Neural cell (in vitro differentiated cells): Measurements from ENCODE around the gene TADA1. TPM values are rescaled to one million over a fixed set of nuclear protein-coding genes. Genes with fewer than 3 reads are reported as not detected.

ENCODE experiments used
- H2AFZ ChIP-seq: fragments of 200-600, 300-800 bp; sonication (generic), shearing (Covaris generic); 2 replicates; pipeline ENCODE4 v1.6.0; 2014; ENCODE audit warnings: low read depth, mild to moderate bottlenecking, antibody characterized with exemption, low read length, moderate library complexity
- H3F3A ChIP-seq: fragments of 200-600 bp; shearing (Covaris generic); 2 replicates; pipeline ENCODE4 v1.6.1; 2016; ENCODE audit warnings: mild to moderate bottlenecking, moderate library complexity, mixed read lengths, antibody characterized with exemption, low read length; ENCODE audit not compliant: insufficient read depth, poor library complexity, severe bottlenecking
- H3K27ac ChIP-seq: fragments of 200-600, 300-800 bp; sonication (generic), shearing (Covaris generic); 2 replicates; pipeline ENCODE4 v1.5.1; 2014; ENCODE audit warnings: mild to moderate bottlenecking, low read length, moderate library complexity
- H3K27me3 ChIP-seq: fragments of 300-800, 200-600 bp; sonication (generic), shearing (Covaris generic); 2 replicates; pipeline ENCODE4 v1.6.0; 2014; ENCODE audit warnings: mild to moderate bottlenecking, low read depth, low read length, moderate library complexity; ENCODE audit not compliant: insufficient read depth
- H3K36me3 ChIP-seq: fragments of 300-800, 200-600 bp; sonication (generic), shearing (Covaris generic); 2 replicates; pipeline ENCODE4 v1.5.1; 2014; ENCODE audit warnings: mild to moderate bottlenecking, antibody characterized with exemption, low read length, moderate library complexity; ENCODE audit not compliant: insufficient read depth
- H3K4me2 ChIP-seq: fragments of 300-800, 200-600 bp; sonication (generic), shearing (Covaris generic); 2 replicates; pipeline ENCODE4 v1.6.0; 2014; ENCODE audit warnings: mild to moderate bottlenecking, low read length
- H3K4me3 ChIP-seq: fragments of 300-800, 200-600 bp; sonication (generic), shearing (Covaris generic); 2 replicates; pipeline ENCODE4 v1.5.1; 2014; ENCODE audit warnings: mild to moderate bottlenecking, low read length, moderate library complexity
- H3K79me2 ChIP-seq: fragments of 200-600 bp; shearing (Covaris generic); replicated peaks from 2 replicates; pipeline ENCODE4 v1.6.0; 2014; ENCODE audit warnings: mild to moderate bottlenecking, low read length, moderate library complexity; ENCODE audit not compliant: insufficient read depth
- H3K9ac ChIP-seq: fragments of 300-800, 200-600 bp; sonication (generic), shearing (Covaris generic); 2 replicates; pipeline ENCODE4 v1.6.1; 2016; ENCODE audit warnings: mild to moderate bottlenecking, low read length, mixed read lengths
- H3K9me2 ChIP-seq: fragments of 200-600 bp; shearing (Covaris generic); 2 replicates; pipeline ENCODE4 v1.6.1; 2016; ENCODE audit warnings: mild to moderate bottlenecking, low read length, mixed read lengths; ENCODE audit not compliant: insufficient read depth
- H3K9me3 ChIP-seq: fragments of 200-600, 300-800 bp; sonication (generic), shearing (Covaris generic); 2 replicates; pipeline ENCODE4 v1.6.1; 2016; ENCODE audit warnings: mild to moderate bottlenecking, mixed run types, low read length, moderate library complexity, mixed read lengths
- H4K20me1 ChIP-seq: fragments of 200-600 bp; shearing (Covaris generic); 2 replicates; pipeline ENCODE4 v1.6.1; 2016; ENCODE audit warnings: mild to moderate bottlenecking, mixed run types; ENCODE audit not compliant: insufficient read depth
- EP300 ChIP-seq: fragments of 450-650 bp; conservative IDR thresholded peaks from 2 replicates; pipeline ENCODE4 v1.6.1; 2014; ENCODE audit warnings: antibody characterized with exemption, mild to moderate bottlenecking, moderate library complexity; ENCODE audit not compliant: poor library complexity, severe bottlenecking
- EZH2 ChIP-seq: fragments of 200-600, 300-800 bp; shearing (Covaris generic), sonication (generic); IDR thresholded peaks from 2 replicates; pipeline ENCODE4 v1.6.1; 2014; ENCODE audit warnings: antibody characterized with exemption, low read length, borderline replicate concordance, mild to moderate bottlenecking; ENCODE audit not compliant: insufficient read depth, poor library complexity, severe bottlenecking
- MXI1 ChIP-seq: fragments of 450-650 bp; conservative IDR thresholded peaks from 2 replicates; pipeline ENCODE4 v1.6.1; 2014; ENCODE audit warnings: antibody characterized with exemption, mild to moderate bottlenecking; ENCODE audit not compliant: poor library complexity, severe bottlenecking
- POLR2AphosphoS5 ChIP-seq: IDR thresholded peaks from 2 replicates; pipeline ENCODE4 v1.6.1; 2012
- RAD21 ChIP-seq: fragments of 450-650 bp; conservative IDR thresholded peaks from 2 replicates; pipeline ENCODE4 v1.6.1; 2014; ENCODE audit warnings: antibody characterized with exemption, mild to moderate bottlenecking, moderate library complexity
- REST ChIP-seq: IDR thresholded peaks from 2 replicates; pipeline ENCODE4 v1.6.1; 2012; ENCODE audit warnings: borderline replicate concordance
- SMC3 ChIP-seq: fragments of 450-650 bp; conservative IDR thresholded peaks from 2 replicates; pipeline ENCODE4 v1.6.1; 2014; ENCODE audit warnings: antibody characterized with exemption, mild to moderate bottlenecking, moderate library complexity; ENCODE audit not compliant: poor library complexity
- TAF1 ChIP-seq: IDR thresholded peaks from 2 replicates; pipeline ENCODE4 v1.6.1; 2012; ENCODE audit warnings: low read depth
- polyA plus RNA-seq: library from polyadenylated mRNA; depleted of rRNA; stranded (reverse); fragments of >200 nt; gene quantifications from 2 replicates; pipeline ENCODE4 v1.2.3, GENCODE V29; 2014
- TF ChIP-seq, protein P1 (sequence below): fragments of 450-650 bp; IDR thresholded peaks from 2 replicates; pipeline ENCODE4 v1.5.1; 2014; ENCODE audit warnings: antibody characterized with exemption, mild to moderate bottlenecking, moderate library complexity; ENCODE audit not compliant: poor library complexity, severe bottlenecking

The TADA1 gene
- polyA plus RNA-seq, 1 donor from 2014 or later: 99.6 TPM

- no peak for TF ChIP-seq EZH2
- no peak for TF ChIP-seq MXI1
- TF ChIP-seq REST: no peak
- no peak for TF ChIP-seq RAD21
- TF ChIP-seq TAF1: no peak
- TF ChIP-seq POLR2AphosphoS5: no peak
- TF ChIP-seq EP300: no peak
Measured at GRCh38 chr1:166895766-166896165, 19.7 kb upstream of the TADA1 start.

DNA sequence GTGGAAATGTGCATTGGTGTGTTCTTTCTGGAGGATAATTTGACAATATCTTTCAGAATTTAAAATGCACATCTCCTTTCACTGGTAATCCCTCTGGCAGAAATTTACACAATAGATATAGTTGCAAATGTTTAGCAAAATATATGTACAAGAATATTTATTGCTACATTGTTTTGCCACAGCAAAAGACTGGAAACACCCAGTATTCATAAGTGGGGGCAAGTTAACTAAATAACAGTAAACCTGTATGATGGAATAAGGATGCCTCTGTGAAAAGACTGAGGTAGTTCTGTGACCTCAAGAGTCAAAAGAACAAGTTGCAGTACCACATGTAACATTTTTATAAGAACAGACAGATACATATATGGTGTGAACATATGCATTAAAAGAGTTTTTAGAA is 13.7 kb upstream of the TADA1 start:
- Histone ChIP-seq H4K20me1 (no peaks in the 10 kb centered on the region), H3K9ac (no peak overlapping the region), H3K9me2 (no peaks in the 10 kb centered on the region), H3K36me3 (no peaks in the 10 kb centered on the region), H3K79me2 (no peaks in the 10 kb centered on the region), H3K27ac (no peak overlapping the region), H3K4me3 (no peak overlapping the region), H3F3A (no peaks in the 10 kb centered on the region), H3K9me3 (no peaks in the 10 kb centered on the region), H2AFZ (no peak overlapping the region), H3K4me2 (peak overlapping the region; percentile 89), H3K27me3 (no peaks in the 10 kb centered on the region)
- TF ChIP-seq EP300 (no peak), SMC3 (no peak), RAD21 (no peak), MXI1 (no peak), EZH2 (no peak), TAF1 (no peak), REST (no peak), POLR2AphosphoS5 (no peak)
- TF ChIP-seq, protein P1, sequence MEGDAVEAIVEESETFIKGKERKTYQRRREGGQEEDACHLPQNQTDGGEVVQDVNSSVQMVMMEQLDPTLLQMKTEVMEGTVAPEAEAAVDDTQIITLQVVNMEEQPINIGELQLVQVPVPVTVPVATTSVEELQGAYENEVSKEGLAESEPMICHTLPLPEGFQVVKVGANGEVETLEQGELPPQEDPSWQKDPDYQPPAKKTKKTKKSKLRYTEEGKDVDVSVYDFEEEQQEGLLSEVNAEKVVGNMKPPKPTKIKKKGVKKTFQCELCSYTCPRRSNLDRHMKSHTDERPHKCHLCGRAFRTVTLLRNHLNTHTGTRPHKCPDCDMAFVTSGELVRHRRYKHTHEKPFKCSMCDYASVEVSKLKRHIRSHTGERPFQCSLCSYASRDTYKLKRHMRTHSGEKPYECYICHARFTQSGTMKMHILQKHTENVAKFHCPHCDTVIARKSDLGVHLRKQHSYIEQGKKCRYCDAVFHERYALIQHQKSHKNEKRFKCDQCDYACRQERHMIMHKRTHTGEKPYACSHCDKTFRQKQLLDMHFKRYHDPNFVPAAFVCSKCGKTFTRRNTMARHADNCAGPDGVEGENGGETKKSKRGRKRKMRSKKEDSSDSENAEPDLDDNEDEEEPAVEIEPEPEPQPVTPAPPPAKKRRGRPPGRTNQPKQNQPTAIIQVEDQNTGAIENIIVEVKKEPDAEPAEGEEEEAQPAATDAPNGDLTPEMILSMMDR: no peak

More at GRCh38 chr1:166895766-166896165, 19.7 kb upstream of the TADA1 start:
- Histone ChIP-seq H3K4me2 (no peak overlapping the region), H3K9ac (no peak overlapping the region), H3F3A (no peaks in the 10 kb centered on the region), H3K79me2 (no peaks in the 10 kb centered on the region), H3K27me3 (no peaks in the 10 kb centered on the region), H3K27ac (no peak overlapping the region), H3K4me3 (no peak overlapping the region), H3K36me3 (no peaks in the 10 kb centered on the region), H4K20me1 (no peaks in the 10 kb centered on the region), H3K9me2 (no peaks in the 10 kb centered on the region), H2AFZ (no peak overlapping the region), H3K9me3 (no peaks in the 10 kb centered on the region)
